C4-2B (cell line): ENCODE measurements around the gene KRTAP5-4.
A peak's percentile ranks its signal among the peaks of the same experiment; 100 is the strongest.
"Not testable (repeated sequence)": the region's sequence is repeated elsewhere in the genome, so short reads cannot be mapped to it uniquely, and the experiment has no call there.

ENCODE experiments used
- H3K27ac ChIP-seq: fragments of 450-650 bp; 2 replicates; pipeline ENCODE4 v1.5.1; 2017
- CTCF ChIP-seq: fragments of 450-650 bp; conservative IDR thresholded peaks from 2 replicates; pipeline ENCODE4 v1.5.1; 2017; ENCODE audit warnings: mild to moderate bottlenecking
- ZFX ChIP-seq: fragments of 450-650 bp; IDR thresholded peaks from 2 replicates; pipeline ENCODE4 v1.6.1; 2017

Gene KRTAP5-4

GRCh38 chr11:1586699-1587098, 35.2 kb downstream of the KRTAP5-4 start:
- TF ChIP-seq ZFX, result no peak
- TF ChIP-seq CTCF, result no peak
- H3K27ac ChIP-seq, result no peak overlapping the region

- not testable (repeated sequence) for H3K27ac ChIP-seq
These were observed 37.1 kb downstream of the KRTAP5-4 start, which contains the start of gene KRTAP5-1 for GRCh38 chr11:1584661-1585370. Gene KRTAP5-1, minus strand, starts transcription at chr11:1585283. Its CDS starts 34 bp downstream, at chr11:1585249.

- not testable (repeated sequence) for H3K27ac ChIP-seq
These were observed 39.0 kb downstream of the KRTAP5-4 start for GRCh38 chr11:1582909-1583308.

GRCh38 chr11:1581976-1582375, 40.0 kb downstream of the KRTAP5-4 start:
- no peak for TF ChIP-seq CTCF
- TF ChIP-seq ZFX, result no peak

GRCh38 chr11:1576825-1577224, 45.1 kb downstream of the KRTAP5-4 start:
- TF ChIP-seq CTCF (no peak), ZFX (no peak)
- H3K27ac ChIP-seq, result no peak overlapping the region

More at GRCh38 chr11:1581976-1582375, 40.0 kb downstream of the KRTAP5-4 start:
- H3K27ac ChIP-seq, result no peak overlapping the region

- not testable (repeated sequence) for H3K27ac ChIP-seq
These were observed 46.2 kb downstream of the KRTAP5-4 start for GRCh38 chr11:1575756-1576155.

- TF ChIP-seq CTCF (peak; percentile 78), ZFX (no peak)
- H3K27ac ChIP-seq, result no peak overlapping the region
These were observed 47.0 kb downstream of the KRTAP5-4 start for GRCh38 chr11:1574933-1575242.

- TF ChIP-seq ZFX (no peak), CTCF (peak; percentile 99)
- peak overlapping the region; percentile 72 for H3K27ac ChIP-seq
These were observed 47.6 kb downstream of the KRTAP5-4 start for GRCh38 chr11:1574238-1574932.

GRCh38 chr11:1573903-1574237, 48.1 kb downstream of the KRTAP5-4 start:
- H3K27ac ChIP-seq, result peak overlapping the region; percentile 72
- TF ChIP-seq CTCF, result no peak
- TF ChIP-seq ZFX, result no peak
